ENCODE measurements around the gene SPIRE2.
"Not testable (repeated sequence)": the region's sequence is repeated elsewhere in the genome, so short reads cannot be mapped to it uniquely, and the experiment has no call there.

Gene SPIRE2

GRCh38 chr16:89806589-89807193 lies 21.6 kb upstream of the SPIRE2 start:
- not testable (repeated sequence) for DNase-seq (ENCODE audit: low read depth in 2 of 2)

DNA sequence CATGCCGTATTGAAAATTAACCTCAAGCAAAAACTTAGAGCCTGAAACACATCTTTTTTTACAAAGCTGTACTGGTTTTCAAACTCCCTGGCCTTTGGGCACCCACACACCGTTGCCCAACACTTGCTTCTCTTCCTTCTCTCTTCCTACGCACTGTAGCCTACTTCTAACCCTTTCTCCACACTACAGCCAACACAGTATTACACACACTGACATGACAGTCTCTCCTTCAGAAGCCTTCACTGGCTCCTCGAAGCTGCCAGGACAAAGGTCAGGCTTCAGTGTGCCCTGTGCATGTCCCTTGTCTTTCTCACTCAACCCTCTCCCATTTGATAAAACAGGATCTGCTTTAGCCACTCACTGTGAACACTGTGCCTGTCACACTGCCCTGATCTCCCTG lies 19.8 kb upstream of the SPIRE2 start:
- DNase-seq (ENCODE audit: low read depth in 2 of 2): no peak

- DNase-seq (ENCODE audit: low read depth in 2 of 2): no peak
These were observed 17.0 kb upstream of the SPIRE2 start for GRCh38 chr16:89811321-89811720.

GRCh38 chr16:89815639-89816348 lies 12.5 kb upstream of the SPIRE2 start:
- DNase-seq (ENCODE audit: low read depth in 2 of 2): no peak

GRCh38 chr16:89818851-89819403 lies 9.3 kb upstream of the SPIRE2 start:
- not testable (repeated sequence) for DNase-seq (ENCODE audit: low read depth in 2 of 2)

- not testable (repeated sequence) for DNase-seq (ENCODE audit: low read depth in 2 of 2)
These were observed 8.8 kb upstream of the SPIRE2 start for GRCh38 chr16:89819448-89819847.

- no peak for DNase-seq (ENCODE audit: low read depth in 2 of 2)
These were observed 6.7 kb upstream of the SPIRE2 start for GRCh38 chr16:89821438-89822187.

- DNase-seq (ENCODE audit: low read depth in 2 of 2): no peak
These were observed 5.8 kb upstream of the SPIRE2 start for GRCh38 chr16:89822188-89823086.

DNA sequence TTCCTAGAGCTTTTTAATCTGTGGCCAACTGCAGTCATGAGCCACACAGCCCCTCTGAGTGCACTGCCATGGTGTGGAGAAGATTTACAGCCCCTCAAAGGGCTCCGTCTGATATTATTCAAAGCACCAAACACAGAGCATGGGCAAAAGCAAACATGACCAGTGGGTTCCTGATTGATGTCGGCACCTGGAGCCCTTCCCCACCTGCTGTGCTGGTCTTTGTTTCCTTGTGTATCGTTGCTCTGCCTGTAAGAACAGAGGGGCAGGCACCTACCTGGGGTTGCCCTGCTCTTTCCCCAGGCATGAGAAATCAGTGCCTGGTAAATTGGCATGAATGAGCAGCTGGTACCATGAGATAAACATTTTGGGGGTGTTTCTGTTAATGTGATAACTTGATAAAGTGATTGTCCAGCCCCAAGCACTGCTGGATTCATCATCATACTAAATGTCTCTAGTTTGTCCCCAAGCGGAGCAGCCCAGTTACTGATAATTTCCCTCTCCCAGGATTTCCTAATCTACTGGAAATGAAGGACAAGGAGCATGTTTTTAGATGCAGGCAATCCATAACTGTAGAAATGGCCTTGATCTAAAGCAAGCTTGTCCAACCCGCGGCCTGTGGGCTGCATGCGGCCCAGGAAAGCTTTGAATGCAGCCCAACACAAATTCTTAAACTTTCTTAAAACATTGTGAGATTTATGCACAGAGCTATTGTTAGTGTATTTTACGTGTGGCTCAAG lies 5.0 kb upstream of the SPIRE2 start:
- no peak for DNase-seq (ENCODE audit: low read depth in 2 of 2)

- not testable (repeated sequence) for DNase-seq (ENCODE audit: low read depth in 2 of 2)
These were observed 4.5 kb upstream of the SPIRE2 start for GRCh38 chr16:89823824-89824148.

DNA sequence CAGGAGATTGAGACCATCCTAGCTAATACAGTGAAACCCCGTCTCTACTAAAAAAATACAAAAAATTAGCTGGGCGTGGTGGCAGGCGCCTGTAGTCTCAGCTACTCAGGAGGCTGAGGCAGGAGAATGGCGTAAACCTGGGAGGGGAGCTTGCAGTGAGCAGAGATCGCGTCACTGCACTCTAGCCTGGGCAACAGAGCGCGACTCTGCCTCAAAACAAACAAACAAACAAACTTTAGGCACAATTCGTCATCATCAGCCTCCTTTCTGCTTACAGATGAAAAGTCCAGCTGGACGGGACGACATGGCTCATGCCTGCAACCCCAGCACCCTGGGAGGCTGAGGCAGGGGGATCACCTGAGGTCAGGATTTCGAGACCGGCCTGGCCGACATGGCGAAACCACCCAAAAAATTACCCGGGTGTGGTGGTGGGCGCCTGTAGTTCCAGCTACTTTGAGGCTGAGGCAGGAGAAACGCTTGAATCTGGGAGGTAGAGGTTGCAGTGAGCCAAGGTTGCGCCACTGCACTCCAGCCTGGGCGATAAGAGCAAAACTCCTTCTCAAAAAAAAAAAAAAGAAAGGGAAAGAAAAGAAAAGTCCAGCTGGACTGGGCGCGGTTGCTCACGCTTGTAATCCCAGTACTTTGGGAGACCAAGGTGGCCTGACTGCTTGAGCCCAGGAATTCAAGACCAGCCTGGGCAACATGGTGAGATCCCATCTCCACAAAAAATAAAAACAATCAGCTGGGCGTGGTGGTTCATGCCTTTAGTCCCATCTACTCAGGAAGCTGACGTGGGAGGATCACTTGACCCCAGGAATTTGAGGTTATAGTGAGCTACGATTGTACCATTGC lies 1.5 kb upstream of the SPIRE2 start:
- DNase-seq (ENCODE audit: low read depth in 2 of 2): no peak

DNA sequence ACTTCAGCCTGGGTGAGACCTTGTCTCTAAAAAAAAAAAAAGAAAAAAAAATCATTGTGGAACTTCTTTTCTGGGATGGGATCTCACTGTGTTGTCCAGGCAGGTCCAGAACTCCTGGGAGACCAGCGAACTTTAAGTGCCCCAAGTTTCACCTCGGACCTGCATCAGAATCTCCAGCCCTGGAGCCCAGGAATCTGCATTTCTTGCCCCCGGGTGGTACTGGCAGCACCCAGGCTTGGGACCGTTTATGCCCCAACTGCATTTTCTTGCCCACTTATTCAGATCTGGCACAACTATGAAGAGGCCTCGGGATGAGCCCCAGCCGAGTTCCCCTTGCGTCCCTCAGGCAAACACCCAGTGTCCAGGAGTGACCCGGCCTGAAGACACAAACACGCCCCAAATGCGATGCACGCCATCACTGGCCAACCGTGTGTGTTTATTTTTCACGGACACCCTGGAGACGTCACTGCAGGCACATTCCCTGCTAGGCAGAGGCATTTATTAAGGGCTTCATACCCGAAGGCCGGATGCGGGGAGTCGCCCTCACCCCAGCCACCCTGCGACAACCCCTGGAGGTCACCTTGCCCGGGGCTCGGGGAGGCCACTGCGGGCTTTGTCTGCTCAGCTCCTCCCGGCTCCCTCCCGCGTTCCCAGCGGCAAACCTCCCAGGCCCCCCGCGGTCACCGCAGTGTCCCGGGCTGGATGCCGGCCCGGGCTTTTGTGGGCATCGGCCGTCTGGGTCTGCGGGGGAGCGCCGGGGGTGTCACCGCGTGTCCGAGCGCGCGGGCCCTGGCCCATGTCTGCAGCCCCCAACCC lies 684 bp upstream of the SPIRE2 start:
- no peak for DNase-seq (ENCODE audit: low read depth in 2 of 2)

- DNase-seq (ENCODE audit: low read depth in 2 of 2): no peak
These were observed 775 bp downstream of the SPIRE2 start for GRCh38 chr16:89828870-89829629.

GRCh38 chr16:89829630-89830437 lies 1.6 kb downstream of the SPIRE2 start:
- DNase-seq (ENCODE audit: low read depth in 2 of 2): no peak

- DNase-seq (ENCODE audit: low read depth in 2 of 2): no peak
These were observed 3.6 kb downstream of the SPIRE2 start for GRCh38 chr16:89831810-89832328.

GRCh38 chr16:89833664-89834363 lies 5.5 kb downstream of the SPIRE2 start:
- DNase-seq (ENCODE audit: low read depth in 2 of 2): not testable (repeated sequence)
